ENCODE results near the gene ANO7. TPM values are rescaled to one million over a fixed set of nuclear protein-coding genes. Genes with fewer than 3 reads are reported as not detected.

Gene ANO7
- total RNA-seq, 1 donor from 2014 or later, result 2.8 TPM

Other genes with a start within 250 kb of the ANO7 start
- gene SNED1, start 190.1 kb upstream of the ANO7 start, total RNA-seq, result 0.22 and 0.29 TPM in 2 replicates
- gene MTERF4, start 86.4 kb upstream of the ANO7 start, total RNA-seq, result 9.7 and 33.8 TPM in 2 replicates
- gene PASK, start 39.2 kb upstream of the ANO7 start, total RNA-seq, result 10.0 and 15.5 TPM in 2 replicates
- 57.7 and 75.6 TPM in 2 replicates for gene PPP1R7, start 38.2 kb upstream of the ANO7 start, total RNA-seq
- 326 and 374 TPM in 2 replicates for gene HDLBP, start 127.0 kb downstream of the ANO7 start, total RNA-seq
- gene SEPTIN2, start 127.2 kb downstream of the ANO7 start, total RNA-seq, result 299 and 366 TPM in 2 replicates
- gene FARP2, start 167.6 kb downstream of the ANO7 start, total RNA-seq, result 34.2 and 43.3 TPM in 2 replicates